Heart left ventricle (tissue), 16 donors: ENCODE measurements around the gene LRIT1. TPM values are rescaled to one million over a fixed set of nuclear protein-coding genes. Genes with fewer than 3 reads are reported as not detected.

ENCODE experiments used
- ATAC-seq, 4 donors: fragments of 200-7000 bp; cut with Tn5 transposase; one replicate each; pipeline ENCODE4 v1.9.1; 2020 to 2022; ENCODE audit warnings: moderate library complexity in 4 of 4, mild to moderate bottlenecking in 3 of 4, moderate number of reproducible peaks in 1 of 4
- DNase-seq, 5 donors: peaks; one replicate each; pipeline ENCODE4 v3.0.0-alpha.2; 2020
- H3K27ac ChIP-seq, 12 donors: fragments of 200-600 bp; sonication (generic) in 4 of 12; one replicate each; pipeline versions ENCODE4 v1.5.0 to v1.8.0; 2016 to 2022; ENCODE audit warnings: mild to moderate bottlenecking in 2 of 12
- H3K27me3 ChIP-seq, 9 donors: fragments of 200-600 bp; sonication (generic) in 2 of 9; one replicate each; pipeline versions ENCODE4 v1.5.1 to v1.8.0; 2016 to 2022; ENCODE audit warnings: mild to moderate bottlenecking in 3 of 9
- H3K36me3 ChIP-seq, 9 donors: fragments of 200-600 bp; sonication (generic) in 2 of 9; one replicate each; pipeline versions ENCODE4 v1.5.0 to v1.8.0; 2018 to 2022; ENCODE audit warnings: mild to moderate bottlenecking in 2 of 9
- H3K4me1 ChIP-seq, 12 donors: fragments of 200-600 bp; sonication (generic) in 4 of 12; one replicate each; pipeline versions ENCODE4 v1.5.0 to v1.8.0; 2016 to 2022; ENCODE audit warnings: mild to moderate bottlenecking in 3 of 12
- H3K4me3 ChIP-seq, 12 donors: fragments of 200-600 bp; sonication (generic) in 4 of 12; one replicate each; pipeline versions ENCODE4 v1.5.0 to v1.8.0; 2017 to 2022; ENCODE audit warnings: mild to moderate bottlenecking in 9 of 12, moderate library complexity in 4 of 12
- H3K9me3 ChIP-seq, 12 donors: fragments of 200-600 bp; sonication (generic) in 4 of 12; one replicate each; pipeline versions ENCODE4 v1.5.0 to v1.8.0; 2016 to 2022; ENCODE audit warnings: mild to moderate bottlenecking in 1 of 12
- CTCF ChIP-seq, 12 donors: fragments of 200-600 bp; sonication (generic) in 4 of 12; IDR thresholded peaks; one replicate each; pipeline versions ENCODE4 v1.5.0 to v1.8.0; 2018 to 2022; ENCODE audit warnings: antibody characterized with exemption in 12 of 12, mild to moderate bottlenecking in 5 of 12
- POLR2A ChIP-seq, 2 donors: fragments of 450-650 bp; IDR thresholded peaks; one replicate each; pipeline ENCODE4 v1.6.1; 2017; ENCODE audit warnings: antibody characterized with exemption in 2 of 2, mild to moderate bottlenecking in 2 of 2, moderate library complexity in 2 of 2
- WGBS, 4 donors: extraction: QIAGEN DNeasy Blood & Tissue Kit in 2 of 4; methylation state at CpG; one replicate each; pipeline versions ENCODE4 v1.1.5 to v1.1.7; 2013 to 2018; 5-methylcytosine and 5-hydroxymethylcytosine counted together
- intact Hi-C, 10 donors: fragments of 100-400 bp; cut with DNase I; formaldehyde crosslinking; loops; one replicate each; pipeline versions ENCODE4 v1.11.1 to v1.14.2; 2022
- polyA plus RNA-seq, 2 donors: library from polyadenylated mRNA; stranded (reverse); fragments of 200-250 nt; gene quantifications; one replicate each; pipeline ENCODE4 v1.2.3, GENCODE V29; 2013
- total RNA-seq, 9 donors: library from RNA; depleted of rRNA in 2 of 9; stranded (reverse); fragments of >200 nt in 2 of 9; fragmentation: NEBNext Ultra II Directional in 3 of 9; extraction: Animal tissue kit (Norgen Biotek cat#: 25700) in 3 of 9; gene quantifications; one replicate each; pipeline versions ENCODE4 v1.1.0 to v1.2.4, GENCODE V29; 2016 to 2023
- donor health status: ischemic (EF 13 %, LVEDD 7.1; RV severe dilation, severe dysfunction).
- donor health status: healthy with polysubstance abuse.
- donor health status: DM: no; HTN: yes; CAD: no.
- donor health status: DM: no; HTN: no; CAD: no.
- donor health status: ischemic (EF 25% LVEDD 6.9; RV normal size, moderate dysfunction).
- donor health status: ischemic (EF 25% LVEDD 5.7; RV mildly dilated, moderate dysfunction).
- donor health status: healthy.
- donor health status: DM: yes; HTN: yes; CAD: no.
- donor health status: ischemic (EF 35%, LVEDD 5.7; RV mildly dilated, moderate dysfunction).
- donor health status: nonischemic (EF 11% LVEDD 7.7; RV severe dilation, severe dysfunction).
- donor health status: DM: yes; HTN: yes; CAD: no.
- donor health status: PGD.
- donor health status: ischemic (EF 29% LVEDD 5.4; RV normal size, mild dysfunction).
- donor health status: nonischemic (EF 23%, LVEDD 6.1; RV moderate dilation, normal function).

Gene LRIT1
- total and polyA plus RNA-seq, 11 donors = not detected

- Histone ChIP-seq H3K27me3 (peaks cover 0 to 27% (median 7%) of the 10 kb centered on the region in 9 donors), H3K27ac (no peak overlapping the region), H3K36me3 (no peaks in the 10 kb centered on the region), H3K4me1 (peaks cover 0 to under 1% (median 0%) of the 10 kb centered on the region in 12 donors), H3K4me3 (no peak overlapping the region), H3K9me3 (no peaks in the 10 kb centered on the region)
- DNase-seq (no peak), ATAC-seq (no peak)
- intact Hi-C loops = no loop called here
- 63 to 73% (median 68%) methylated on average over 3 of the region's 3 CpGs for WGBS, 4 donors
- TF ChIP-seq POLR2A (IDR thresholded peaks at IDR 0.05) (no peak), CTCF (IDR thresholded peaks at IDR 0.05) (no peak)
Observed at GRCh38 chr10:84188815-84189214, 52.5 kb downstream of the LRIT1 start.

DNA sequence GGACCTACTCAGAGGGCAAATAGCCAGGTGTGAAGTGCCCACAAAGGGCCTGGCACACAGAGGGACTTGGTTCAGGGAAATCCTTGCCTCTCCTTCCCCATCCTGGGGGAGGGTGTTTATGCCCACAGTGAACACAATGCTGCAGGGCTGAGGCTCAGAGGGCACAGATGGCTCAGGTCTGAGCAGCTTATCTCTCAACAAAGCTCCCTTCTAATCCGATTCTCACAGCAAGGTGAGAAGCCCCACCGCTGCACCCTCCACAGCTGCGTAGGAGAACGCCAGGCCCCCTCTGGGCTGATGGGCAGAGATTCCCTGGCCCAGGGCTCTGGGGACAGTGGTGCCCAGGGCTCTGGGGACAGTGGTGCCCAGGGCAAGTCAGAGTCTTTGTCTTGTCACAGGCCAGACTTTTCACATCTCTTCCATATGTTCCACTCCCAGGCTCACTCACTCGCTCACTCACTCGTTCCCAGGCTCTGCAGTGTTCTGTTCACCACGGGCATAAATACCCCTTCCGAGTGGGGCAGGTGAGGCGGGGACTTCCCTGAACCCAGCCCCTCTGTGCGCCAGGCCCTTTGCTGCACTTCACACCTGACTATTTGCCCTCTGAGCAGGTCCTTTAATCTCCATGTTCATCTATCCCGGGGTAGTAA is 55.7 kb downstream of the LRIT1 start:
- Histone ChIP-seq H3K9me3 (no peaks in the 10 kb centered on the region), H3K4me1 (no peaks in the 10 kb centered on the region), H3K27me3 (peaks cover 0 to 6% (median 0%) of the 10 kb centered on the region in 9 donors), H3K4me3 (no peak overlapping the region), H3K36me3 (no peaks in the 10 kb centered on the region), H3K27ac (no peak overlapping the region)
- WGBS, 4 donors = 56 to 80% (median 59%) methylated on average over 10 to 11 of the region's 11 CpGs
- no peak for TF ChIP-seq POLR2A (IDR thresholded peaks at IDR 0.05)
- no peak for TF ChIP-seq CTCF (IDR thresholded peaks at IDR 0.05)
- intact Hi-C loops = no loop called here
- ATAC-seq (no peak), DNase-seq (no peak)

DNA sequence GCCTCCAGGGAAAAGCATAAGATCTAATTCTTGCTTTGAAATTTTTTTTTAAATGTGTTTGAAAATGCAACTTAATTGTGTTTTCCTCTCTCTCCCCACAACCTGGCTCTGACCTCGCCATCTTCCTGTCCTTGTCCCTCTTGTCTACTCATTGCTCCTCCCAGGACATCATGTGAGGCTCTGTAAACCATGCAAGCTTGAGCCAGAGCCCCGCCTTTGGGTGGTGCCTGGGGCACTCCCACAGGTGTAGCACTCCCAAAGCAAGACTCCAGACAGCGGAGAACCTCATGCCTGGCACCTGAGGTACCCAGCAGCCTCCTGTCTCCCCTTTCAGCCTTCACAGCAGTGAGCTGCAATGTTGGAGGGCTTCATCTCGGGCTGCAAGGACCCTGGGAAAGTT is 56.8 kb downstream of the LRIT1 start:
- no peaks in the 10 kb centered on the region for H3K9me3 ChIP-seq
- 67 to 83% (median 77%) methylated on average over 4 of the region's 4 CpGs for WGBS, 4 donors
- H3K27me3 ChIP-seq = peaks cover 0 to 6% (median 0%) of the 10 kb centered on the region in 9 donors
- intact Hi-C loops = no loop called here
- H3K4me3 ChIP-seq = no peak overlapping the region
- no peaks in the 10 kb centered on the region for H3K36me3 ChIP-seq
- H3K27ac ChIP-seq = no peak overlapping the region
- DNase-seq (no peak), ATAC-seq (no peak)
- TF ChIP-seq POLR2A (IDR thresholded peaks at IDR 0.05) (no peak), CTCF (IDR thresholded peaks at IDR 0.05) (no peak)
- no peaks in the 10 kb centered on the region for H3K4me1 ChIP-seq

DNA sequence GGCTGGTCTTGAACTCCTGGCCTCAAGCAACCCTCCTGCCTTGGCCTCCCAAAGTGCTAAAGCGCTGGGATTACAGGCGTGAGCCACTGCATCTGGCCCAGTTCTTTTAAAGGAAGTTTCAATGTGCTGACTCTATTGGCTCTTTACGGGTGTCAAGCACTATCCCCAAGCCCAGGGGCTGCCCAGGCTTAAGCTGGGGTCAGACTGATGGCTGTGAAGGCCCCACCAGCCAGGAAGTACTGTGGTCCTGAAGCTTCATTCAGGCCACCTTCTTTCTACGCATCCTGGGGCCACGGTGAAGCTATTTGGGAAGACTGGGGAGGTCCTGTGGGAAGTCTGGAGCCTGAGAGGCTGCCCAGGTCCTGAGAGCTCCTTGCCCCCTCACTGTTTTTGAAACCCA is 59.7 kb downstream of the LRIT1 start:
- intact Hi-C loops = no loop called here
- Histone ChIP-seq H3K27ac (no peak overlapping the region), H3K4me3 (no peak overlapping the region), H3K36me3 (no peaks in the 10 kb centered on the region), H3K4me1 (peaks cover 0 to 12% (median 0%) of the 10 kb centered on the region in 12 donors), H3K27me3 (peaks cover 0 to 6% (median 0%) of the 10 kb centered on the region in 9 donors), H3K9me3 (no peaks in the 10 kb centered on the region)
- WGBS, 4 donors = 81 to 97% (median 87%) methylated on average over 5 of the region's 5 CpGs
- DNase-seq = no peak
- TF ChIP-seq POLR2A (IDR thresholded peaks at IDR 0.05) (no peak), CTCF (IDR thresholded peaks at IDR 0.05) (no peak)
- ATAC-seq = no peak

Other genes with a start within 250 kb of the LRIT1 start
- 100 to 1,000 TPM; 299 to 603 (median 393) TPM for gene GHITM, start 102.0 kb downstream of the LRIT1 start, total RNA-seq
- 100 to 1,000 TPM; 274 to 449 TPM for gene GHITM, start 102.0 kb downstream of the LRIT1 start, polyA plus RNA-seq
- gene GPR15LG, start 67.7 kb downstream of the LRIT1 start, total RNA-seq = not detected
- gene GPR15LG, start 67.7 kb downstream of the LRIT1 start, polyA plus RNA-seq = under 1 TPM in 1 of 2 donors, not detected in 1; 0.11 TPM
- gene CDHR1, start 47.0 kb downstream of the LRIT1 start, total RNA-seq = 1 to 10 TPM in 2 of 9 donors, under 1 TPM in 6, not detected in 1; 0.14 to 1.3 (median 0.43) TPM
- gene CDHR1, start 47.0 kb downstream of the LRIT1 start, polyA plus RNA-seq = under 1 TPM; 0.07 to 0.11 TPM
- gene LRIT2, start 16.0 kb downstream of the LRIT1 start, total RNA-seq = not detected
- not detected for gene LRIT2, start 16.0 kb downstream of the LRIT1 start, polyA plus RNA-seq
- under 1 TPM in 3 of 9 donors, not detected in 6; 0.35 to 0.99 (median 0.38) TPM for gene RGR, start 3.5 kb upstream of the LRIT1 start, total RNA-seq
- 1 to 10 TPM in 1 of 2 donors, under 1 TPM in 1; 0.04 to 2.0 TPM for gene RGR, start 3.5 kb upstream of the LRIT1 start, polyA plus RNA-seq
- gene CCSER2, start 87.0 kb upstream of the LRIT1 start, total RNA-seq = 100 to 1,000 TPM; 101 to 244 (median 161) TPM
- 10 to 100 TPM; 32.4 to 72.0 TPM for gene CCSER2, start 87.0 kb upstream of the LRIT1 start, polyA plus RNA-seq